GM18502 (cell line): ENCODE results near the gene PRKCE.

Experiments used
- ATAC-seq: cut with Tn5 transposase; IDR thresholded peaks from one replicate; pipeline ENCODE4 v1.9.1; 2021; ENCODE audit warnings: mild to moderate bottlenecking; ENCODE audit not compliant: unreplicated experiment, poor library complexity

The PRKCE gene

GRCh38 chr2:45797451-45798230 is 146.2 kb downstream of the PRKCE start:
- ATAC-seq, result no peak

- ATAC-seq, result no peak
Measured at GRCh38 chr2:45799679-45800381, 148.4 kb downstream of the PRKCE start.

- no peak for ATAC-seq
Measured at GRCh38 chr2:45802499-45803138, 151.1 kb downstream of the PRKCE start.

GRCh38 chr2:45804987-45805755 is 153.7 kb downstream of the PRKCE start:
- ATAC-seq, result no peak

GRCh38 chr2:45806563-45807358 is 155.3 kb downstream of the PRKCE start:
- ATAC-seq, result no peak

- no peak for ATAC-seq
Measured at GRCh38 chr2:45808294-45808800, 156.9 kb downstream of the PRKCE start.

- ATAC-seq, result no peak
Measured at GRCh38 chr2:45809205-45809604, 157.7 kb downstream of the PRKCE start.

- ATAC-seq, result no peak
Measured at GRCh38 chr2:45812011-45812500, 160.6 kb downstream of the PRKCE start.

GRCh38 chr2:45813003-45813941 is 161.8 kb downstream of the PRKCE start:
- ATAC-seq, result no peak

- no peak for ATAC-seq
Measured at GRCh38 chr2:45814488-45814887, 163.0 kb downstream of the PRKCE start.

- ATAC-seq, result no peak
Measured at GRCh38 chr2:45814951-45815621, 163.6 kb downstream of the PRKCE start.

- no peak for ATAC-seq
Measured at GRCh38 chr2:45816272-45816671, 164.8 kb downstream of the PRKCE start.

- ATAC-seq, result no peak
Measured at GRCh38 chr2:45818591-45818990, 167.1 kb downstream of the PRKCE start.

- no peak for ATAC-seq
Measured at GRCh38 chr2:45820048-45820447, 168.6 kb downstream of the PRKCE start.

- ATAC-seq, result no peak
Measured at GRCh38 chr2:45821558-45822271, 170.2 kb downstream of the PRKCE start.

GRCh38 chr2:45822272-45822630 is 170.8 kb downstream of the PRKCE start:
- no peak for ATAC-seq

- no peak for ATAC-seq
Measured at GRCh38 chr2:45823723-45824206, 172.3 kb downstream of the PRKCE start.
